ENCODE results near the gene CARD14. TPM values are rescaled to one million over a fixed set of nuclear protein-coding genes. Genes with fewer than 3 reads are reported as not detected.

Gene CARD14
- not detected for total RNA-seq

- ATAC-seq (replicated peaks): no peak
- Mint-ChIP-seq H3K27ac (no peak within 1 kb of the TSS), H3K36me3 (ENCODE audit: low read depth) (no peaks in the 10 kb centered on the region), H3K4me3 (no peak within 1 kb of the TSS), H3K9me3 (no peaks in the 10 kb centered on the region), H3K4me1 (no peaks in the 10 kb centered on the region), H3K27me3 (peaks cover 10% of the 10 kb centered on the region)
These were observed at the start of gene CARD14 for GRCh38 chr17:80169784-80170500. CARD14 (plus strand) TSS chr17:80170030; CDS start chr17:80181439, 11,409 bp downstream.

GRCh38 chr17:80122026-80122575 is 47.7 kb upstream of the CARD14 start:
- Mint-ChIP-seq H3K27me3 (no peaks in the 10 kb centered on the region), H3K27ac (no peak overlapping the region), H3K9me3 (no peaks in the 10 kb centered on the region), H3K36me3 (ENCODE audit: low read depth) (no peaks in the 10 kb centered on the region), H3K4me3 (no peak overlapping the region), H3K4me1 (no peaks in the 10 kb centered on the region)
- no peak for ATAC-seq (replicated peaks)

- no peak for ATAC-seq (replicated peaks)
- H3K9me3 Mint-ChIP-seq: no peaks in the 10 kb centered on the region
- H3K27me3 Mint-ChIP-seq: no peaks in the 10 kb centered on the region
- no peak overlapping the region for H3K4me3 Mint-ChIP-seq
- no peaks in the 10 kb centered on the region for H3K4me1 Mint-ChIP-seq
- no peaks in the 10 kb centered on the region for H3K36me3 Mint-ChIP-seq (ENCODE audit: low read depth)
- no peak overlapping the region for H3K27ac Mint-ChIP-seq
These were observed 46.8 kb upstream of the CARD14 start for GRCh38 chr17:80122926-80123505.

DNA sequence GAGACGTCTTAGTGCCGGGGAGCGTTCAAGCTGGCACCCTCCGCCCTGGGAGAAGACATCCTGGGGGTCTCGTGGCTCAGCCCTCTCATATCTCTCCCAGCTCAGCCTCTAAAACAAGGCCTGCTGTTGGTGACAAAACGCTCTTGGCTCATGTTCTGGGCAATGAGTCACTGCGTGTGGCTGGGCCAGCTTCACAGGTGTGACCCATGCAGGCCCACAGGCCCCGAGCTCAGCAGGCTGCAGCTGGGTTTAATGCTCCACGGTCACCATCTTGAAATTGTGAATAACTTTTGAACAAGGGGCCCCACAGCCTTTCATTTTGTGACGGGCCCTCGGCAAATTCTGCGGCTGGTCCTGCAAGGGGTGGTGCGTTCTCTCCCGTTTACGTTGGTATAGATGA is 46.0 kb upstream of the CARD14 start:
- H3K27me3 Mint-ChIP-seq: no peaks in the 10 kb centered on the region
- no peaks in the 10 kb centered on the region for H3K36me3 Mint-ChIP-seq (ENCODE audit: low read depth)
- ATAC-seq (replicated peaks): no peak
- H3K27ac Mint-ChIP-seq: no peak overlapping the region
- H3K4me1 Mint-ChIP-seq: peaks cover 2% of the 10 kb centered on the region
- no peaks in the 10 kb centered on the region for H3K9me3 Mint-ChIP-seq
- H3K4me3 Mint-ChIP-seq: no peak overlapping the region

DNA sequence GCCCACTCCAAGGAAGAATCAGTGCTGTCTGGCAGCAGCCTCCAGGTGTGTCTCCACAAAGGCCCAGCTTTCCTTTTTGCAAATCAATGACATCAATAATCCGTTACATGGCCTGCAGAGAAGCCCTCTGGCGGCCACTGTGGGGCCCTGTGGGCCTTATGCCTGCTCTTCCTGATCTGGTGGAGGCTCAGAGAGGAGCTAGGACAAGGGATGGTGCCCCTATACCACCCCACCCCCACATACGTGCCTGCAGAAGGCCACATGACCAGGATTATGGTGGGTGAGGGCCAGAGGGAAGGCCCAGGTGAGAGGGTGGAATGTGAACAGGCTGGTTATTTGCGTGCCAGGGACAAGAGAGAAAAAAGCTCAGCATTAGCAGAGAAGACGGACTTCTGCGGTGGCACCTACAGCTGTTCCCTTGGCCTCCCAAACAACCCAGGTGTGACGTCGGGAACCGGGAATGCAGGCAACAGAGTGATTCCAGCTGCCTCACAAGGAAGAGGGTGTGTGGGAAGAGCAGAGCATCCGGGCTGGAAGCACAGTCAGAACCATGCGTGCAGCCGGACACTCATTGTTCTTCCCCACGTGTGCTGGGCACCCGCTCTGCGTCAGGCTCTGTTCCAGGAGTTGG is 45.4 kb upstream of the CARD14 start:
- H3K36me3 Mint-ChIP-seq (ENCODE audit: low read depth): no peaks in the 10 kb centered on the region
- no peaks in the 10 kb centered on the region for H3K27me3 Mint-ChIP-seq
- ATAC-seq (replicated peaks): no peak
- H3K9me3 Mint-ChIP-seq: no peaks in the 10 kb centered on the region
- H3K4me1 Mint-ChIP-seq: peaks cover 8% of the 10 kb centered on the region
- H3K4me3 Mint-ChIP-seq: no peak overlapping the region
- H3K27ac Mint-ChIP-seq: no peak overlapping the region

DNA sequence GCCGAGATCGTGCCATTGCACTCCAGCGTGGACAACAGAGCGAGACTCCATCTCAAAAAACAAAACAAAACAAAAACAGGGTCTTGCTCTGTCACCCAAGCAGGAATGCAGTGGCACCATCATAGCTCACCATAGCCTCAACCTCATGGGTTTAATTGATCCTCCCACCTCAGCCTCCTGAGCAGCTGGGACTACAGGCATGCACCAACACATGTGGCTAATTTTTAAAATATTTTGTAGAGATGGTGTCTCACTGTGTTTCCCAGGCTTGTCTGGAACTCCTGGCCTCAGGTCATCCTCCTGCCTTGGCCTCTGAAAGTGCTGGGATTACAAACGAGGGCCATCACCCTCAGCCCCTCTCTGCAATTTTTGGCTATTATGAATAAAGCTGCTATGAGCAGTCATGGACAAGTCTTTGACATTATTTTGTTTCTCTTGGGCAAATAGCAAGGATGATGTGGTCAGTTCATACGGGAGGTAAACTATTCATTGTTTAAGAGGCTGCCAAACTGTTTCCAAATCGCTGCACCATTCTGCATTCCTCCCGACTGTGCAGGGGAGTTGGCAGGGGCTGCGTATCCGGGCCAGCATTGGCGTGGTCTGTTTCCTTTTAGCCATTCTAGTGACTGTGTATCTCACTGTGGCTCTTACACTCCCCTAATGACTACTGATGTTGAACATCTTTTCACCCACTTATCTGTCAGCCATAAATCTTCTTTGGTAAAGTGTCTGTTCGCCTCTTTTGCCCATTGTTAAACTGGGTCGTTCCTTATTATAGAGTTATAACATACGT is 44.0 kb upstream of the CARD14 start:
- no peak for ATAC-seq (replicated peaks)
- Mint-ChIP-seq H3K27ac (no peak overlapping the region), H3K27me3 (no peaks in the 10 kb centered on the region), H3K4me3 (no peak overlapping the region), H3K36me3 (ENCODE audit: low read depth) (no peaks in the 10 kb centered on the region), H3K4me1 (peaks cover 8% of the 10 kb centered on the region), H3K9me3 (no peaks in the 10 kb centered on the region)

GRCh38 chr17:80126449-80126715 is 43.4 kb upstream of the CARD14 start:
- H3K4me1 Mint-ChIP-seq: peaks cover 8% of the 10 kb centered on the region
- H3K36me3 Mint-ChIP-seq (ENCODE audit: low read depth): no peaks in the 10 kb centered on the region
- no peaks in the 10 kb centered on the region for H3K9me3 Mint-ChIP-seq
- no peak overlapping the region for H3K4me3 Mint-ChIP-seq
- H3K27me3 Mint-ChIP-seq: no peaks in the 10 kb centered on the region
- no peak overlapping the region for H3K27ac Mint-ChIP-seq
- no peak for ATAC-seq (replicated peaks)

GRCh38 chr17:80129006-80129565 is 40.7 kb upstream of the CARD14 start:
- Mint-ChIP-seq H3K4me1 (peaks cover 8% of the 10 kb centered on the region), H3K36me3 (ENCODE audit: low read depth) (peaks cover 18% of the 10 kb centered on the region), H3K27ac (no peak overlapping the region), H3K4me3 (no peak overlapping the region), H3K27me3 (no peaks in the 10 kb centered on the region), H3K9me3 (no peaks in the 10 kb centered on the region)
- ATAC-seq (replicated peaks): no peak

DNA sequence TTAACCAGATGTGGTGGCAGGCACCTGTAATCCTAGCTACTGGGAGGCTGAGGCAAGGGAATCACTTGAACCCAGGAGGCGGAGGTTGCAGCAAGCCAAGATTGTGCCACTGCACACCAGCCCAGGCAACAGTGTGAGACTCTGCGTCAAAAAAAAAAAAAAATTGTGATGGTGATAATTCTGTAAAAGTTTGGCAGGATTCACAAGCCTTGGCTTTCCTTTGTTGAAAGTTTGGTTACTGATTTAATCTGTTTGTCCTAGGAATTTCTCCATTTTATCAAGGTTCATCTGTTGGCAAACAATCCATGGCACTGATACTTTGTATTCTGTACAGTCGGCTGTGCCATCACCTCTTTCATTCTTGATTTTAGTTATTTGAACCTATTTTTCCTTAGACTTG is 38.8 kb upstream of the CARD14 start:
- Mint-ChIP-seq H3K27me3 (no peaks in the 10 kb centered on the region), H3K36me3 (ENCODE audit: low read depth) (peaks cover 38% of the 10 kb centered on the region), H3K4me3 (no peak overlapping the region), H3K27ac (no peak overlapping the region), H3K9me3 (no peaks in the 10 kb centered on the region), H3K4me1 (peaks cover 8% of the 10 kb centered on the region)
- ATAC-seq (replicated peaks): no peak

DNA sequence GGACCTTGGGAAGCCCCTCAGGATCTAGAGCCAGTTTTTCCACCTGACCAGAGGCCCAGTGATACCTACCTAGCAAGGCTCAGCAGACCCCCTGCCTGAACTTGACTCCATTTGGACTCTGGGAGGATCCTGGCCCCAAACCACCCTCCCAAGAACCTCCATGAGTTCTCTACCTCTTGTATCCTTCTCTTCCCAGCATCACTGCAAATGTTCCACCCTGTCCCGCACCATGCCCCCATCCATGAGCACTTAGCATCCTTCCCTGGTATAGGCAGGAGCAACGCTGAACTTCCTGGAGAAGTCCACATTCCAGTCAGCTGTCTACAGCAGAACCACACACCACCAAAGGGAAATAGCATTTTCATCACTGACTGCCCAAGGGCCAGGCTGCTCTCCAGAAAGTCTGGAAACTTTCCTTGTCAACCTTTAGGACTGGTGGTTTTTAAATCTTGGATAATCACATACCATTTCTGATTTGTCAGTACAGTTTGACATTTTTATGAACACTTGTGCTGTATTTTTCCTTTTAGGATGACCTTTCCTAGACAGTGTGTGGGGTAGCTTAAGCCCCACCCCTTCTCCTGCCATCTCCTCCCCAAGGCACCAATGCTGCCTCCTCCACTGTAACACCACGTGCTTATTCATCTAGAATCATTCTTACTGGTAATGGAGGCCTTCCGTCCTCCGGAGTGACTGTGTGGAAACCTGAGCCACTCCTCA is 36.8 kb upstream of the CARD14 start:
- ATAC-seq (replicated peaks): peak; percentile 31
- no peaks in the 10 kb centered on the region for H3K27me3 Mint-ChIP-seq

DNA sequence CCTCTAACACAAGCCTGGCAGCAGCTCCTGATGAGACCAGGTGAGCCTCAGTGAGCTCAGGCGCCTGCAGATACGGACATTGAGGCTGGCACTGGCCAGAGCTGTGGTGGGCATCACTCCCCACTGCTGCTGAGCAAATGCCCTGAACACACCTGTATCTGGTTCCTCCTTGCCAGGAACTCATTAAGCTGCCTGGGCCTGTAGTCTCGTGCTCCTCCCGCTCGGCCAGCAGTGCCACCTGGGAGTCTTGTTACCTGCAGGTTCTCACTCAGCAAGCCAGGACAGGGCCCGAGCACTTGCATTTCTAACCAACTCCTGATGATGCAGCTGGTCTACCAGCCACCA is 36.2 kb upstream of the CARD14 start:
- Mint-ChIP-seq H3K36me3 (ENCODE audit: low read depth) (peaks cover 64% of the 10 kb centered on the region), H3K27me3 (no peaks in the 10 kb centered on the region), H3K4me1 (peaks cover 8% of the 10 kb centered on the region), H3K4me3 (no peak overlapping the region), H3K27ac (peak overlapping the region; percentile 54), H3K9me3 (no peaks in the 10 kb centered on the region)
- ATAC-seq (replicated peaks): no peak

More for the DNA sequence above, 36.8 kb upstream of the CARD14 start:
- Mint-ChIP-seq H3K36me3 (ENCODE audit: low read depth) (peaks cover 58% of the 10 kb centered on the region), H3K9me3 (no peaks in the 10 kb centered on the region), H3K4me1 (peaks cover 8% of the 10 kb centered on the region), H3K4me3 (no peak overlapping the region), H3K27ac (peak overlapping the region; percentile 54)

GRCh38 chr17:80137131-80137530 is 32.7 kb upstream of the CARD14 start:
- Mint-ChIP-seq H3K4me3 (no peak overlapping the region), H3K4me1 (no peaks in the 10 kb centered on the region), H3K27me3 (no peaks in the 10 kb centered on the region), H3K36me3 (ENCODE audit: low read depth) (peaks cover 99% of the 10 kb centered on the region), H3K27ac (no peak overlapping the region), H3K9me3 (no peaks in the 10 kb centered on the region)
- no peak for ATAC-seq (replicated peaks)

DNA sequence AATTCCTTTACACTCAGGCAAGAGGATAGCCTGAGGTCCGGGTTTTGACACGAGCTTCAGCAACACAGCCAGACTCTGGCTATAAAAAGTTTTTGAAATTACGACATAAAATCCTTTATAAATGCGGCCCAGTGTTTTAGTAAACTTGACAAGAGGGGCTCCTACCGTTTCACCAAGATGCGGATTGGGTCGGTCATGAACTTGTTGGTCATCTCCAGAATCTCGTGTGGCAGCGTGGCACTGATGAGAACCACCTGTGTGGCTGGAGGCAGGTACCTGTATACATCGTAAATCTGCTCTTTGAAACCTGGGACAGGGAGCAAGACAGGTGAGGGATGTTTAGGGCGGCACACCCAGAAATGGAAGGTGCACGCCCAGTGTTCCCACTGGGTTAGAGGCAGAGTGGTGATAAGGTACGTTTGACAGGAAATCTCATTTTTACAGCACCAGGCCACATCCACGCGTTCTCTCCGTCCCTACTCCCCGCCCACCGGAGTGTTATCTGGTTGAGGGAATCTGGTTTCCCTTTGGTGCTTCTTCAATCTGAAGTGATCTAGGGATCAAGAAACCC is 30.9 kb upstream of the CARD14 start:
- H3K4me3 Mint-ChIP-seq: no peak overlapping the region
- ATAC-seq (replicated peaks): no peak
- no peaks in the 10 kb centered on the region for H3K9me3 Mint-ChIP-seq
- no peak overlapping the region for H3K27ac Mint-ChIP-seq
- no peaks in the 10 kb centered on the region for H3K27me3 Mint-ChIP-seq
- peaks cover 100% of the 10 kb centered on the region for H3K36me3 Mint-ChIP-seq (ENCODE audit: low read depth)
- H3K4me1 Mint-ChIP-seq: no peaks in the 10 kb centered on the region
